GM19043 (cell line): ENCODE results near the gene FAM151A.

Experiments
- ATAC-seq: cut with Tn5 transposase; IDR thresholded peaks from one replicate; pipeline ENCODE4 v1.9.1; 2021; ENCODE audit warnings: low read depth; ENCODE audit not compliant: unreplicated experiment

Gene FAM151A

GRCh38 chr1:54582566-54583306 lies 40.6 kb downstream of the FAM151A start:
- ATAC-seq = no peak

GRCh38 chr1:54581621-54582035 lies 41.7 kb downstream of the FAM151A start:
- ATAC-seq = no peak

GRCh38 chr1:54580856-54581550 lies 42.3 kb downstream of the FAM151A start:
- ATAC-seq = no peak

- no peak for ATAC-seq
These were observed 44.0 kb downstream of the FAM151A start for GRCh38 chr1:54579337-54579781.

GRCh38 chr1:54577612-54578011 lies 45.7 kb downstream of the FAM151A start:
- ATAC-seq = no peak

GRCh38 chr1:54575605-54576290 lies 47.6 kb downstream of the FAM151A start:
- ATAC-seq = no peak

- ATAC-seq = no peak
These were observed 48.2 kb downstream of the FAM151A start for GRCh38 chr1:54575161-54575560.

GRCh38 chr1:54574158-54574778 lies 49.1 kb downstream of the FAM151A start:
- no peak for ATAC-seq

- ATAC-seq = no peak
These were observed 50.8 kb downstream of the FAM151A start for GRCh38 chr1:54572542-54572850.

GRCh38 chr1:54571803-54572541 lies 51.4 kb downstream of the FAM151A start:
- ATAC-seq = no peak

GRCh38 chr1:54571326-54571725 lies 52.0 kb downstream of the FAM151A start:
- ATAC-seq = no peak

GRCh38 chr1:54570161-54570560 lies 53.2 kb downstream of the FAM151A start:
- ATAC-seq = no peak

- no peak for ATAC-seq
These were observed 54.0 kb downstream of the FAM151A start for GRCh38 chr1:54569339-54569738.

- ATAC-seq = no peak
These were observed 55.4 kb downstream of the FAM151A start for GRCh38 chr1:54567961-54568360.

GRCh38 chr1:54566438-54567141 lies 56.7 kb downstream of the FAM151A start:
- no peak for ATAC-seq

- ATAC-seq = no peak
These were observed 58.2 kb downstream of the FAM151A start for GRCh38 chr1:54565113-54565501.

GRCh38 chr1:54564312-54565112 lies 58.8 kb downstream of the FAM151A start:
- ATAC-seq = no peak

- no peak for ATAC-seq
These were observed 63.5 kb downstream of the FAM151A start for GRCh38 chr1:54559771-54560231.
